ENCODE measurements around the gene OR2Z1. TPM values are rescaled to one million over a fixed set of nuclear protein-coding genes. Genes with fewer than 3 reads are reported as not detected.

The OR2Z1 gene
- polyA plus RNA-seq, 1 donor from 2014 or later: not detected

GRCh38 chr19:8731428-8732169 lies 10.2 kb downstream of the OR2Z1 start:
- no peaks in the 10 kb centered on the region for H3K27me3 ChIP-seq (ENCODE audit: insufficient read depth, low read depth, low read length)
- no peak overlapping the region for H3K4me3 ChIP-seq (ENCODE audit: low read length)
- no peak overlapping the region for H3K27ac ChIP-seq (ENCODE audit: low read length)
- no peak overlapping the region for H3K4me2 ChIP-seq (ENCODE audit: low read length)
- TF ChIP-seq SMC3 (conservative IDR thresholded peaks at IDR 0.05; ENCODE audit: poor library complexity) (no peak), TAF1 (IDR thresholded peaks at IDR 0.05; ENCODE audit: low read depth) (no peak), EZH2 (IDR thresholded peaks at IDR 0.05; ENCODE audit: borderline replicate concordance, insufficient read depth, low read length, poor library complexity, severe bottlenecking) (no peak), EP300 (conservative IDR thresholded peaks at IDR 0.05; ENCODE audit: poor library complexity, severe bottlenecking) (no peak), MXI1 (conservative IDR thresholded peaks at IDR 0.05; ENCODE audit: poor library complexity, severe bottlenecking) (no peak), REST (IDR thresholded peaks at IDR 0.05; ENCODE audit: borderline replicate concordance) (no peak), RAD21 (conservative IDR thresholded peaks at IDR 0.05) (no peak), CTCF (IDR thresholded peaks at IDR 0.05; ENCODE audit: poor library complexity, severe bottlenecking) (no peak), POLR2AphosphoS5 (IDR thresholded peaks at IDR 0.05) (no peak)
- no peak overlapping the region for H3K9ac ChIP-seq (ENCODE audit: low read length)
- H3K9me3 ChIP-seq (ENCODE audit: low read length): no peaks in the 10 kb centered on the region
- no peaks in the 10 kb centered on the region for H3F3A ChIP-seq (ENCODE audit: insufficient read depth, low read length, poor library complexity, severe bottlenecking)
- H2AFZ ChIP-seq (ENCODE audit: low read depth, low read length): no peak overlapping the region
- H3K36me3 ChIP-seq (ENCODE audit: insufficient read depth, low read length): no peaks in the 10 kb centered on the region
- H3K9me2 ChIP-seq (ENCODE audit: insufficient read depth, low read length): no peaks in the 10 kb centered on the region
- no peaks in the 10 kb centered on the region for H4K20me1 ChIP-seq (ENCODE audit: insufficient read depth)
- H3K79me2 ChIP-seq (replicated peaks; ENCODE audit: insufficient read depth, low read length): no peaks in the 10 kb centered on the region

- Histone ChIP-seq H3K27me3 (ENCODE audit: insufficient read depth, low read depth, low read length) (no peaks in the 10 kb centered on the region), H3K4me3 (ENCODE audit: low read length) (no peak overlapping the region), H3K9ac (ENCODE audit: low read length) (no peak overlapping the region), H3K27ac (ENCODE audit: low read length) (no peak overlapping the region), H3K4me2 (ENCODE audit: low read length) (no peak overlapping the region), H4K20me1 (ENCODE audit: insufficient read depth) (no peaks in the 10 kb centered on the region), H3K79me2 (replicated peaks; ENCODE audit: insufficient read depth, low read length) (no peaks in the 10 kb centered on the region), H3F3A (ENCODE audit: insufficient read depth, low read length, poor library complexity, severe bottlenecking) (no peaks in the 10 kb centered on the region), H3K9me3 (ENCODE audit: low read length) (no peaks in the 10 kb centered on the region), H3K36me3 (ENCODE audit: insufficient read depth, low read length) (no peaks in the 10 kb centered on the region), H3K9me2 (ENCODE audit: insufficient read depth, low read length) (no peaks in the 10 kb centered on the region), H2AFZ (ENCODE audit: low read depth, low read length) (no peak overlapping the region)
- TF ChIP-seq EZH2 (IDR thresholded peaks at IDR 0.05; ENCODE audit: borderline replicate concordance, insufficient read depth, low read length, poor library complexity, severe bottlenecking): no peak
- TF ChIP-seq TAF1 (IDR thresholded peaks at IDR 0.05; ENCODE audit: low read depth): no peak
- TF ChIP-seq SMC3 (conservative IDR thresholded peaks at IDR 0.05; ENCODE audit: poor library complexity): no peak
- TF ChIP-seq EP300 (conservative IDR thresholded peaks at IDR 0.05; ENCODE audit: poor library complexity, severe bottlenecking): no peak
- no peak for TF ChIP-seq CTCF (IDR thresholded peaks at IDR 0.05; ENCODE audit: poor library complexity, severe bottlenecking)
- no peak for TF ChIP-seq RAD21 (conservative IDR thresholded peaks at IDR 0.05)
- no peak for TF ChIP-seq MXI1 (conservative IDR thresholded peaks at IDR 0.05; ENCODE audit: poor library complexity, severe bottlenecking)
- TF ChIP-seq REST (IDR thresholded peaks at IDR 0.05; ENCODE audit: borderline replicate concordance): no peak
- no peak for TF ChIP-seq POLR2AphosphoS5 (IDR thresholded peaks at IDR 0.05)
These were observed 16.9 kb downstream of the OR2Z1 start for GRCh38 chr19:8738377-8738776.
